SIG-M5 (cell line): ENCODE results near the gene SERF1B.
"Not testable (repeated sequence)": the region's sequence is repeated elsewhere in the genome, so short reads cannot be mapped to it uniquely, and the experiment has no call there.

Experiments
- DNase-seq: peaks from one replicate; lab custom pipeline; 2025; lab: John Stamatoyannopoulos, UW

SERF1B gene

DNA sequence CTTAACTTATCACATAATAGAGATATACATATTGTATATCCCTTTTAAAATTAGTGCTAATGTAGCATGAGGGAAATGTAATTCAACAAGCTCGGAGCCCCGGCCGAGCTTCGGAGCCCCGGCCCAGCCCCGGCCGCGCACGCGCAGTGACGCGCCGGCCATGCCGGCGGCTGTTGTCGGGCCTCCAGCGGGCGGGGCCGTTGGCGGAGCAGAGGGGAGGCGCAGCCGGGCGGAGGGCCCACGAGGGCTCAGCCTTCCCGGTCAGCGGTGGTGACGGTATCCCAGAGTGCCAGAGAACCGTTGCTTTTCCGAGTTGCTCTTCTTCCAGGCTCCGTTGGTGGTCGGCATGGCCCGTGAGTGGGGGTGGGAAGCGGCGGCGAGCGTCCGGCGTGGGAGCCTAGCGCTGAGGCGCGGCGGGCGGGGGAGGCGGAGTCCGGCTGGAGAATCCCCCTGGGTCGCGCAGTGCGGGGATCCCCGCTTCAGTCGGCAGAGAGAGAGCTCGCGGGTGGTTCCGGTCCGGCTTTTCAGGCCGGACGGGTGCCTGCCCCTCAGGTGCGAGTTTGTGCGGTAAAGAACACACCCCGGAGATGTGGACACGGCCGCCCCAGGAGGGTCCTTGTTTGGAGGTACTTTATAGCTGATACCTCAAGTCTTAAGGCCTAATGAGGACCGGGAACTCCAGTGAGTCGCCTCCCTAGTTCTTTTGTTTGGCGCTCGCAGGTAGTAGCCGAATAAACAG lies at the start of gene SERF1B:
TSS of gene SERF1B (plus strand) at position 146 of the 739 bp plus-strand sequence. CDS start at position 347, 201 bp downstream.
- DNase-seq, result not testable (repeated sequence)

DNA sequence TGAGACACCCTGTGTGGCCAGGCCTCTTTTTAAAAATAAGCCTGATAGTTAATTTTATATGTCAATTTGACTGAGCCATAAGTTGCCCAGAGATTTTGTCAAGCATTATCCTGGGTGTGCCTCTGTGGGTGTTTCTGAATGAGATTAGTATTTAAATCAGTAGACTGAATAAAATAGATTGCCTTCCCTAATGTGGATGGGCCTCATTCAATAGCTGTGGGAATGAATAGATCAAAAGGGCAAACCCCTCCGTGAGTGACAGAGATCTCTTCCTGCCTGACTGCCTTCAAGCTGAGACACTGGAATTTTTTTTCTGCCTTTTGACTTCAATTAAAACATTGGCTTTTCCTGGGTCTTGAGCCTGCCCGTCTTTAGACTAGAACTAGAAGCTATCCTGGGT lies 33.3 kb upstream of the SERF1B start:
- not testable (repeated sequence) for DNase-seq

DNA sequence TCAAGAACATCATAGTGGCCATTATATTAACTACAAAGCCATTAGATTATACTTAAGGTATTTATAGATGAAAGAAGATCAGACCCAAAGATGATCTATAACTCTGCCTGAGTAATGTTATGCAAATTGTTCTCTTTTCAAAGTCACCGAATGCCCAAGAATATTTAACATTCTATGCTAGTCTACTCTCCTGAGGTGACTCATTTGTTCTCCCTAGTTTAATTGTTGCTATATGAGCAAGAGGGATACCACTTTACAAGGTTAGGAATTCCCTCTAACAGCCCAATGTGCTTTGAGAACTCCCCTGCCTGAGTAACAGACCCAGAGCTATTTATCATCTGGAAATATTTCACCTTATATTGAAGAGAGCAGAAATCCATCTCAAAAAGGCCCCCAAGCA lies 29.5 kb upstream of the SERF1B start:
- DNase-seq, result not testable (repeated sequence)

DNA sequence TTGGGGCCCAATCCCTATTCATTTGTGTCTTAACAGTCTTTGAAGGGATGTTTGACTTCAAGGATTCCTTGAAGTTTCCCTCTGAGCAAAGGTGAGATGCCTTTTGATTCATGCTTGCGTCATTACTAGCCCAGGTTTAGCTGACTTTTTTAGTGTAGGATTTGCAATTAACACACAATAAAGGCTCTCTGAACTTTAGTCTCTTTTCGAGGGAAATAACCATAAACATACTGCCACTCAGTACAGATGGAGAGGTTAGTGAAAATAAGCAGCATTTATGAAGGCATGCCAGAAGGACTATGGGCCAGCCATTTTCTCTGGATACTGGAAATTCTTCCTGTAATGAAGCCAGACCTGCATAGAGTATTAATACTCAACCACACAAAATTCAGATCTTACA lies 4.4 kb upstream of the SERF1B start:
- DNase-seq, result not testable (repeated sequence)

DNA sequence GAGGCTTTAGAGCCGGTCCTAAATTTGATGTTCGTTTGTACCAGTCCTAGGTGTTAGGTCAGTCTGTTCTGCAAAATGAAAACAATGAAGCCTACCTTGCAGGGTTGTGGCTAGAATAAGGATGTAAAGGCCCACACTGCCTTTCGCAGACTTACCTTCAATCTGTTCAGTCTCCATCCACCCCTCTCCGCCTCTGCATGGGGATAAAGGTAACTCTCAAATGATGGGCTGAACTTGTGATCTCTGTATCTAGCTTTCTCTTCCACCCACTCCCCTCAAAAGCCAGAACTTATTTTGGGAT lies 744 bp downstream of the SERF1B start:
- DNase-seq, result not testable (repeated sequence)

DNA sequence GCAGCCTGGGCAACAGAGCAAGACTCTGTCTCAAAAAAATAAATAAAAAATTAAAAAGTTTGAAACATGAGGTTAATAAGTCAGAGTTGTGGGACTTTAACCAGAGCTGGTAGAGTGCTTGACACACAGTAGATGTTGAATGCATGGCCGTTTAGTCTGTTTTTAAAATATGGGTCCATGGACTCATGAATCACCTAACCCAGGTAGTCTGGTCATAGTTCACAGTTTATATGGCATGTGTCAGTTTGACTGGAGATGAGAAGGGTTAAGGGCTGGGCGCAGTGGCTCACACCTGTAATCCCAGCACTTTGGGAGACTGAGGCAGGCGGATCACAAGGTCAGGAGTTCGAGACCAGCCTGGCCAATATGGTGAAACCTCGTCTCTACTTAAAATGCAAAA lies 6.2 kb downstream of the SERF1B start:
- not testable (repeated sequence) for DNase-seq

DNA sequence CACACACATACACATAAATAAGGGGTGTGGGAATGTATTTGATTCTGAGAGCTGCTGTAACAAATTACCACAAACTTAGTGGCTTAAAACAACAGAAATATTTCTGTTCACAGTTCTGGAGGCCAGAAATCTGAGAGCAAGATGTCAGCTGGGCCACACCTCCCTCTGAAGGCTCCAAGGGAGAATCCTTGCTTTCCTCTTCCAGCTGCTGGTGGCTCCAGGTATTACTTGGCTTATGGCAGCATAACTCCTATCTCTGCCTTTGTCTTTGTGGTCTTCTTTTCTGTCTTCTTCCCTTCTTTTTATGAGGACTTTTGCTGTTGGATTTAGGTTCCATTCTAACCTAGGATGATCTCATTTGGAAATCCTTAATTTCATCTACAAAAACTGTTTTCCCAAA lies 16.4 kb downstream of the SERF1B start:
- DNase-seq, result not testable (repeated sequence)

DNA sequence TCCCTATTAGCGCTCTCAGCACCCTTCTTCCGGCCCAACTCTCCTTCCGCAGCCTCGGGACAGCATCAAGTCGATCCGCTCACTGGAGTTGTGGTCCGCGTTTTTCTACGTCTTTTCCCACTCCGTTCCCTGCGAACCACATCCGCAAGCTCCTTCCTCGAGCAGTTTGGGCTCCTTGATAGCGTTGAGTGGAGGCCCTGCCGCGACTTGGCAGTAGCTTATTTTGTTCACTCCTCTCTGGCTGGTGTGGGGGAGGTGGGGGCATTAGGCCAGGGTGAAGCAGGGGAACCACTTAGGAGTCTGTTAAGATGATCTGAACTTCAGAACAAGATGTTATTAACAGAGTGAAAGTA lies 24.7 kb downstream of the SERF1B start:
- not testable (repeated sequence) for DNase-seq

DNA sequence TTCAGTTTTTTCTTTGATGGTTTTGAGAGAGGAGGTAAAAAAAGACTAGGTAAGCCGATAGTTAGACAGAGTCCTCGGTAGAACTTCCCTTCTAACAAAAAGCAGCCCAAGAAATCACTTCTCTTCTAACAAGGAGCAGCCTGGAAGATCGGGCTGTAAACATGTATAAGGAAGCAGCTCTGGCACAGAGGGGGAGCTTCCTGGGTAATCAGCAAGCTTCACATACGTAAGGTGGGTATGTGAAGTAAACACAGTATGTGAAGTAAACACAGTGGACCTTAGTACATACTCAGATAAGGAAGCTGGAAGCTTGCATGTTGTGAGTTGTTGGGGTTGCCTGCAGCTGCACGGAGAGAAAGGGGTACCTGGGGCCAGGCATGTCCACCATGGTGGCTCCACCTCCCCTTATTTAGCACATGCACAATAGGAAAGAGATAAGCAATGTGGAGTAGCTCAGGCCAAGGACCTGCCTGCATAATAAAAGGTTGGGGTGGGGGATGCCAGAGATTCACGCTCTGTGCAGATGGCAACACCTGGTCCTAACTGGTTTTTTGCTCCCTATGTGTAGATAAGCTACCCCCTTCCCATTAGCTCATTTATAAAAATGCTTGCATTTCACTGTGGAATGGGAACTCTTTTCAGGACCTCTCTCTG lies 31.4 kb downstream of the SERF1B start:
- not testable (repeated sequence) for DNase-seq

DNA sequence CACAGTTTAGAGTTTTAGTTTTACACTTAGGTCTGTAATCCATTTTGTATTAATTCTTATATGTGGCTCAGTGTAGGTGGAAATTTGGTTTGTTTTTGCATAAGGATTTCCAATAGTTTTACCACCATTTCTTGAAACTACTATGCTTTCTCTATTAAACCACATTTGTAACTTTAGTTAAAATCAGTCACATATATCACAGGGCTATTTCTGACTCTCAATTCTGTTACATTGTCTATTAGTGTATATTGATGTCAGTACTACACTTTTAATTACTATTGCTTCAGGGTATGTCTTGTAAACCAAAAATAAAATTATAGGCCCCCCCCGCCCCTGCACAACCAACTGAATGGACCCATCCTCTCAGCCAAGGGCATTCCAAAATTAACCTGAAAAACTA lies 32.1 kb downstream of the SERF1B start:
- not testable (repeated sequence) for DNase-seq

DNA sequence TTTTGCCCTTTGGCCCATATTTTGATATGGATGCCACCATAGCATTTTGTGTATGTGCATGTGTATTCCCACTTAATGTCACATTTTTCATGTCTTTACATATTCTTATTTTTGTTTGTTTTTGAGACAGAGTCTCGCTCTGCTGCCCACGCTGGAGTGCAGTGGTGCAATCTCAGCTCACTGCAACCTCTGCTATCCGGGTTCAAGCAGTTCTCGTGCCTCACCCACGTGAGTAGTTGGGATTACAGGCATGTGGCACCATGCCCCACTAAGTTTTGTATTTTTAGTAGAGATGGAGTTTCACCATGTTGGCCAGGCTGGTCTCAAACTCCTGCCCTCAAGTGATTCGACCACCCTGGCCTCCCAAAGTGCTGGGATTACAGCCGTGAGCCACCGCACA lies 52.6 kb downstream of the SERF1B start:
- DNase-seq, result not testable (repeated sequence)

DNA sequence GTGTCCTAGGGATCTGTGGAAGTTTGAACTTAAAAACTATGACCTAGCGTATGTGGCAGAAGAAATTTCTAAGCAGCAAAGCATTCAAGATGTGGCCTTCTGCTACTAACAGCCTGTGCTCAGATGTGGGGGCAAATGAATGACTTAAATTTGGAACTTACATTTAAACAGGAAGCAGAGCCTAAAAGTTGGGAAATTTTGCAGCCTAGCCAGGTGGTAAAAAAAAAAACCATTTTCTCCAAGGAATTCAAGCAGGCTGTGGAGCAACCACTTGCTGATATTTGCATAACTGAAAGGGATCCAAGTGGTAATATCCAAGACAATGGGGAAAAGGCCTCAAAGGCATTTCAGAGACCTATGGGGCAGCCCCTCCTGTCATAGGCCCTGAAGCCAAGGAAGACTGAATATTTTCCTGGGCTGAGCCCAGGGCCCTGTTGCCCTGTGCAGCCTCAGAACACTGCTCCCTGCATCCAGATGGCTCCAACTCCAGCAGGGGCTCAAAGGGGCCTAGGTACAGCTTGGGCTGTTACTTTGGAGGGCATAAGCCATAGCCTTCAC lies 63.9 kb downstream of the SERF1B start:
- DNase-seq, result not testable (repeated sequence)

DNA sequence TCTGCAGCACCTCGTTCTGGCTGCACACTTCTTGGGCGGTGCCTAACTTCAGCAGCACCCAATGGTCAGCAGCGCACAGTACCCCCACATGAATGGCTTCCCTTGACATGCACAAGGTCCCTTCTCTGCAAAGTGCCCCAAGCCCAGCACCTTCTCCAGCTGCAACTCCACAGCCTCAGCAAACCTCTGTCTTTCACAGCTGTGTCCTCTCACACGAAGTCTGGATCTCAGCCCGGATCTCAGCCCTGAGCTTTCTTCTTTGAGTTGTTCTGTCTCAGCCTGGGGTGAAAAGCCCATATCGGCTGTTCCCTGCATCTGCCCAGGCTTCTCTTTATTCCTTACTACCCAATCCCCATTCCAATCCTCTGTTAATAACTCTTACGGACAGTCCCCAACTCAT lies 66.7 kb downstream of the SERF1B start:
- DNase-seq, result not testable (repeated sequence)
